22Rv1 (cell line): ENCODE results near the gene PCDHGA4.

Experiments used
- ZFX ChIP-seq: fragments of 450-650 bp; IDR thresholded peaks from 2 replicates; pipeline ENCODE4 v1.6.1; 2017; ENCODE audit warnings: antibody characterized with exemption, borderline replicate concordance
- TF ChIP-seq, protein P1 (sequence below): fragments of 450-650 bp; IDR thresholded peaks from 2 replicates; pipeline ENCODE4 v1.5.1; 2017; ENCODE audit warnings: mild to moderate bottlenecking

DNA sequence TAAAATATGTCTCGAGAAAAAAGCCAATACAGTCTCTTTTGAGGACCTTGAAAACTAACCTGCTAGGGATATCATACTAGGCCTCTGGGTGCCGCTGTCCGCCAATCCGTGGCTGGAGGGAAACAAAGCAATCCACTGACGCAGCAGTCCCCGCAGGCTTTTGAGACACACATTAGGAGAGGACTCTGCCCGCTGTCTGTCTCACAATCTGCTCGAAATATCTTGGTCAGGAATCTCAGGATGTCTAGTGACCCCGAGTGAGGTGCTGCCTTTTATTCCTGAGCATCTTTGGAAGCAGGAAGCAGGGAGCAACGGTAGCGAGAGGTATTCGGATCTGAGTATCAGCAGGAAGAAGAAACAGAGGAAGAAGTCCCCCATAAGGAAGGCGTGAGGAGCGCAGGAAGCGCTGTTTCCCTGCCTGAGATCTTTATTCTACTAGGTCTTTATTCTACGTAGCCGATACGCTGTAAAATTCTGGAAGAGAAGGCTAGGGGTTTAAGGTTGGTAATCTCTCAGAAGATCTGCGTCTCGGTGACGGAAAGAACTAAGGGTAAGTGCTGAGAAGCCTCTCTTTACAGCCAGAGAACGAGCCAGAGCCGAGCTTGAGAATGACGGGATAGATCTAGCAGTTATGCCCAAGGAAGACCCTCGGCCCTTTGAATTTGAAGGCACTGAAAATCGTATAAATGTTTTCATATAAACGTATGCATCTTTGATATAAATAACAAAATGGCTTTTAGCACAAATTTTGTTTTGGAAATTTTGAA is 28.6 kb upstream of the PCDHGA4 start:
- TF ChIP-seq, protein P1, sequence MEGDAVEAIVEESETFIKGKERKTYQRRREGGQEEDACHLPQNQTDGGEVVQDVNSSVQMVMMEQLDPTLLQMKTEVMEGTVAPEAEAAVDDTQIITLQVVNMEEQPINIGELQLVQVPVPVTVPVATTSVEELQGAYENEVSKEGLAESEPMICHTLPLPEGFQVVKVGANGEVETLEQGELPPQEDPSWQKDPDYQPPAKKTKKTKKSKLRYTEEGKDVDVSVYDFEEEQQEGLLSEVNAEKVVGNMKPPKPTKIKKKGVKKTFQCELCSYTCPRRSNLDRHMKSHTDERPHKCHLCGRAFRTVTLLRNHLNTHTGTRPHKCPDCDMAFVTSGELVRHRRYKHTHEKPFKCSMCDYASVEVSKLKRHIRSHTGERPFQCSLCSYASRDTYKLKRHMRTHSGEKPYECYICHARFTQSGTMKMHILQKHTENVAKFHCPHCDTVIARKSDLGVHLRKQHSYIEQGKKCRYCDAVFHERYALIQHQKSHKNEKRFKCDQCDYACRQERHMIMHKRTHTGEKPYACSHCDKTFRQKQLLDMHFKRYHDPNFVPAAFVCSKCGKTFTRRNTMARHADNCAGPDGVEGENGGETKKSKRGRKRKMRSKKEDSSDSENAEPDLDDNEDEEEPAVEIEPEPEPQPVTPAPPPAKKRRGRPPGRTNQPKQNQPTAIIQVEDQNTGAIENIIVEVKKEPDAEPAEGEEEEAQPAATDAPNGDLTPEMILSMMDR: peak; percentile 92
- no peak for TF ChIP-seq ZFX
